ENCODE results near the gene PDILT.

The PDILT gene

GRCh38 chr16:20401475-20402016 is 3.0 kb downstream of the PDILT start:
- DNase-seq: no peak

GRCh38 chr16:20401066-20401465 is 3.5 kb downstream of the PDILT start:
- DNase-seq: no peak

GRCh38 chr16:20399185-20399584 is 5.4 kb downstream of the PDILT start:
- DNase-seq: no peak

GRCh38 chr16:20398603-20399002 is 5.9 kb downstream of the PDILT start:
- DNase-seq: no peak

- no peak for DNase-seq
Observed at GRCh38 chr16:20397468-20398074, 7.0 kb downstream of the PDILT start.

GRCh38 chr16:20396846-20397467 is 7.6 kb downstream of the PDILT start:
- DNase-seq: no peak

- DNase-seq: no peak
Observed at GRCh38 chr16:20395946-20396345, 8.6 kb downstream of the PDILT start.

GRCh38 chr16:20393801-20394577 is 10.5 kb downstream of the PDILT start:
- DNase-seq: no peak

GRCh38 chr16:20391045-20391444 is 13.5 kb downstream of the PDILT start:
- no peak for DNase-seq

GRCh38 chr16:20388854-20389253 is 15.7 kb downstream of the PDILT start:
- no peak for DNase-seq

GRCh38 chr16:20387978-20388377 is 16.6 kb downstream of the PDILT start:
- no peak for DNase-seq

GRCh38 chr16:20385844-20386832 is 18.4 kb downstream of the PDILT start:
- peak; percentile 68 for DNase-seq

GRCh38 chr16:20383106-20384029 is 21.2 kb downstream of the PDILT start:
- peak; percentile 74 for DNase-seq

GRCh38 chr16:20382202-20382948 is 22.2 kb downstream of the PDILT start:
- no peak for DNase-seq

- no peak for DNase-seq
Observed at GRCh38 chr16:20380782-20381181, 23.8 kb downstream of the PDILT start.

GRCh38 chr16:20377181-20377580 is 27.4 kb downstream of the PDILT start:
- no peak for DNase-seq

GRCh38 chr16:20372701-20373100 is 31.8 kb downstream of the PDILT start:
- DNase-seq: no peak

GRCh38 chr16:20369452-20370054 is 35.0 kb downstream of the PDILT start:
- no peak for DNase-seq

GRCh38 chr16:20364051-20364450 is 40.5 kb downstream of the PDILT start:
- no peak for DNase-seq

- no peak for DNase-seq
Observed at GRCh38 chr16:20363191-20363590, 41.3 kb downstream of the PDILT start.
